Measurements from ENCODE around the gene CKAP5. TPM values are rescaled to one million over a fixed set of nuclear protein-coding genes. Genes with fewer than 3 reads are reported as not detected.

CKAP5 gene
- total RNA-seq, 1 experiment from 2014 or later = 45.8 TPM

DNA sequence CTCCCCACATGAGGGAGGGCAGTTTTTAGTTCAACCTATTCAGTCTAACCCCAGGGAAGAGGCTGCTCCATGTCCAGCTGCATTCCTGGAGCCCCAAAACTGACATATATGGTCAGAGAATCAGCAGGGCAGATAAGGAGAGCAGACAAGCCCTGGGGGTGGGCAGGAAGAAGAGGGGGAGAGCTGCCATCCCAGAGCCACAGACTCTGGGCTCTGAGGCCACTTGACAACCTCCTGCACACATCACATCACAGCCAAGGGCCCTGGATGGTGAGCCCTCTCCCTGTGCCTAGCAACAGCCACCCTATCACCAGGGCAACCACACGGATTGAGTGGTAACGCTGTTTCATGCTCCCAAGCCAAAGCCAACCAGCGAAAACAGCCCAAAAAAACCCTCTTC lies 148.8 kb downstream of the CKAP5 start:
- no peak for DNase-seq (ENCODE audit: low read depth, low spot score)
- in situ Hi-C loops (cut with HindIII; ENCODE audit: low pct_unique_long_range_greater_than_20kb, low sequenced_read_pairs) = no loop called here

DNA sequence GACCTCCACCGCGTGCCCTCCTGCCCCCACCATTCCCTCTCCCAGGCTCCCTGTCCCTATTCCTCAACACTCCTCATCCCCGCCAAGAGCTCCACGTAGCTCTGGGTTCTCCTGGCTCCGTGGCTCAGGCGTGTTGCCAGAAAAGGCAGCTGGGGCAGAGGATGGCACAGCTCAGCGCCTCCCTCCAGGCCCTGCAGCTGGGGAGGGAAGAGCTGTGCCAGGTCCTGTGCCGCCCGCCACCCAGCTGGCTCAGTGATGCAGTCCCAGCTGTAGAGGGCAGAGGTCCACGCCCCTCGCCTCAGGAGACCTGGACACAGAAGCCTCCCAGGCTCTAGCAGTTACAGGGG lies 149.9 kb downstream of the CKAP5 start:
- in situ Hi-C loops (cut with HindIII; ENCODE audit: low pct_unique_long_range_greater_than_20kb, low sequenced_read_pairs) = no loop called here
- DNase-seq (ENCODE audit: low read depth, low spot score) = no peak

DNA sequence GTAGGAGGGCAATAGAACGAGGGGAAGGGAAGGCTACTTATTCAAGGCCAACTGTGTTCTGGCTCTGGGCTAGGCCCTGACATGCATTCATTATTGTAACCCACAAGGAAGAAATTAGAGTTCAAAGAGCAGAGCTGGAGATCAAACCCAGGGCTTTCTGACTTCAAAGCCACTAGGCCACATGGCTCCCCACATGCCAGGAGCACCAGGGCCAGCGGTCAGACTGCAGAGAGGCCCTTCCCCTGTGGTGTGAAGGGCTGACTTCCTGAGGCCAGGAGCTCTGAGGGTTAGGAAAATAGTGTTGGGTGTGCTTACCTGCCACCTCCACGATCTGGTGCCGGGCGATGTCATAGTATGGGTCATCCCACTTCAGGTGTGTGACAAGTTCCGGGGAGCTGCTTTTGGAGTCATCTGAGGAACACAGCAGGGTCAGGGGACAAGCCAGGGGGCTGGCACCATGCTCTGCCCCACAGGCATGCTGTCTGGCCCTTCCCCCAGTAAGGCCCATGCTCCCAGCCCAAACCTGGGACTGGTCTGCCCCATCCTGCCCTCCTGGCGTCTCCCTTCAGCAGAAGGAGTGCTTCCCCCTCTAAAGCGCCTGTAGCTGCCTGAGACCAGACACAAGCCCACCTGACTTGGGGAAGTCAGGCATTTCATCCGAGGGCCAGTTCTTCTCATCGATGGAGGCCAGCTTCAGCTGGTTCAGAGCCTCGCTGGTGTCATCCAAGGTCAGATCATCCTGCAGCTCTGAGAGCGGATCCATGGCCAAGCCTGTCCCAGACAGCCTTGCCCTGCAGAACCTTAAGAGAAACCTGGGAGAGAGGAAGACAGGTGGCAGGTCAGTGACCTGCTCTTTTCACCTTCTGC lies 150.5 kb downstream of the CKAP5 start:
- no peak for DNase-seq (ENCODE audit: low read depth, low spot score)
- in situ Hi-C loops (cut with HindIII; ENCODE audit: low pct_unique_long_range_greater_than_20kb, low sequenced_read_pairs) = no loop called here

DNA sequence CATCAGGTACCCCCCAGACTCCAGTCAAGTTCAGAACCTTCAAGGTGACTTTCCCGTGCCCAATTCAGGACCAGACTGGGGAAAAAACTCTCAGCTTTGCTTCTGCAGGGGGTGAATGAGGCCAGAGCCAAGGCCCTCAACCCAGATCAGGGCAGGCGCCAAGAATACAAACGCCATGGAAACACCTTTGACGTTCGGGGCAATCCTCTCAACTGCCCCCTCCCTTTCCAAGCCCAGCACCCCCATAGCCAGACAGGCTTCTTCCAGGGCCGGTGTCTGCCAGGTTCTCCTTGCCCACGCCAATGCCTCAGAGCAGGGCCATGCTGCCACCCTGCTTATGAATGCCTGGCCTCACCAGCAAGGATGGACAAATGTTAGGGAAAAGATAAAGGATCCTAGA lies 151.5 kb downstream of the CKAP5 start:
- no peak for DNase-seq (ENCODE audit: low read depth, low spot score)
- in situ Hi-C loops (cut with HindIII; ENCODE audit: low pct_unique_long_range_greater_than_20kb, low sequenced_read_pairs) = no loop called here

DNA sequence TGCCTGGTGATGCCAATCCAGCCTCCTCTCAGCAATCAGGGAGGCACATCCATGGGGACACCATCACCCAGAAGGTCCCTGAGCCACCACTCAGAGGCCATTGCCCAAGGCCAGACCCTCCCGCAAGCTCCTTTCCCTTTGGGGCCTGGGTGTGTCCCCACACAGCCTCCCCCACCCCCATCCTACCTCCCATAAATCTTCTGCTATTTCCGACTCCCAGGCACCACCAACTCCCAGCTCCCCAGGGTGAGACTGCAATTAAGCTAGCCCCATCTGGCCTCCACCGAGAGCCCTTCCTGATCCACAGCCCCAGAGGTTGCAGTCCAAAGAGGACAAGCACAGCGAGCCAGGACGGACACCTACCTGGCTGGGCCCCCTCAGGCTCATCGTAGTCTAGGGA lies 152.0 kb downstream of the CKAP5 start:
- no peak for DNase-seq (ENCODE audit: low read depth, low spot score)
- in situ Hi-C loops (cut with HindIII; ENCODE audit: low pct_unique_long_range_greater_than_20kb, low sequenced_read_pairs) = no loop called here

DNA sequence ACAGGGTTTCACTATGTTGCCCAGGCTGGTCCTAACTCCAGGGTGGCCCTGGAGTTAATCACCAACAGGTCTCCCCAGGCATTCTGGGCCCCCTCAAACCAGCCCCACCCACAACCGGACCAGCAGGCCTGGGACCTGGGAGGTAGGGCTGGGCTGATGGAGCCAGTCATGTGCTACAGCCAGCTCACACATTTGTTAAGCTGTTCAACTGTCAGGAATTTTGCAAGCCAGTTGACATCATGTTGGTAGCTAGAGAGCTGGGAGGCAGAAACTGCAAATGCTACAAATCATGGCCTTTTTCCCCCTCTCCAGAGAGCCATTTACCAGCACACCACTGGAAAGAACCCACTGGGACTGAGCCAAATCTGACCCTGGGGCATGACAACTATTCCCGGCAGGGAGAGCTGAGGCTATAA lies 152.5 kb downstream of the CKAP5 start:
- in situ Hi-C loops (cut with HindIII; ENCODE audit: low pct_unique_long_range_greater_than_20kb, low sequenced_read_pairs) = no loop called here
- DNase-seq (ENCODE audit: low read depth, low spot score) = no peak

Small RNA genes lying within 50 kb of the gene (small RNA-seq; reads per million reads assigned to genes)
- 0 to 0.24 reads per million in 2 experiments for gene MIR5582
- 0 reads per million in 2 experiments for gene RF00573
- 18.7 to 19.5 reads per million in 2 experiments for gene SNORD67

Other genes with a start within 250 kb of the CKAP5 start
- 6.2 and 7.8 TPM in 2 replicates for gene HARBI1, start 229.1 kb downstream of the CKAP5 start, total RNA-seq (2014; rRNA removed; shearing (Covaris generic))
- gene ATG13, start 228.7 kb downstream of the CKAP5 start, total RNA-seq (2014; rRNA removed; shearing (Covaris generic)) = 101 and 112 TPM in 2 replicates
- 18.4 TPM in 2 replicates for gene ARHGAP1, start 145.7 kb downstream of the CKAP5 start, total RNA-seq (2014; rRNA removed; shearing (Covaris generic))
- gene ZNF408, start 145.2 kb downstream of the CKAP5 start, total RNA-seq (2014; rRNA removed; shearing (Covaris generic)) = 6.4 and 9.8 TPM in 2 replicates
- not detected in 2 replicates for gene F2, start 127.1 kb downstream of the CKAP5 start, total RNA-seq (2014; rRNA removed; shearing (Covaris generic))
- 7.2 and 7.8 TPM in 2 replicates for gene LRP4, start 72.3 kb upstream of the CKAP5 start, total RNA-seq (2014; rRNA removed; shearing (Covaris generic))
- gene CSTPP1, start 90.5 kb upstream of the CKAP5 start, total RNA-seq (2014; rRNA removed; shearing (Covaris generic)) = 12.2 and 14.7 TPM in 2 replicates